Activated CD4-positive, alpha-beta memory T cell treated with anti-CD3 and anti-CD28 coated beads, Interleukin-2, amount 10 ng/mL, durations not matched to agents 7 days and 5 days (primary cell): Measurements from ENCODE around the gene MLXIP. TPM values are rescaled to one million over a fixed set of nuclear protein-coding genes. Genes with fewer than 3 reads are reported as not detected.
A peak's percentile ranks its signal among the peaks of the same experiment; 100 is the strongest.

ENCODE experiments used
- CTCF ChIA-PET: fragments of 350-600 bp; sonication (Branson Sonifier 250); formaldehyde crosslinking; loops from one replicate; lab custom pipeline; 2021; ENCODE audit warnings: antibody characterized with exemption, inconsistent platforms; lab: Charles Lee
- POLR2A ChIA-PET: fragments of 350-600 bp; sonication (Branson Sonifier 250); formaldehyde crosslinking; loops from one replicate; lab custom pipeline; 2021; ENCODE audit warnings: antibody characterized with exemption; lab: Charles Lee
- DNase-seq: peaks from one replicate; pipeline ENCODE4 v3.0.0-alpha.2; 2020
- H3K27ac Mint-ChIP-seq: one replicate; pipeline ENCODE4 v1.8.0; 2021; ENCODE audit warnings: mild to moderate bottlenecking, mixed read lengths
- H3K27me3 Mint-ChIP-seq: one replicate; pipeline ENCODE4 v1.8.0; 2021; ENCODE audit warnings: mixed read lengths
- H3K36me3 Mint-ChIP-seq: one replicate; pipeline ENCODE4 v1.8.0; 2021; ENCODE audit warnings: low read depth, mixed read lengths
- H3K4me1 Mint-ChIP-seq: one replicate; pipeline ENCODE4 v1.8.0; 2021; ENCODE audit warnings: mixed read lengths
- H3K4me3 Mint-ChIP-seq: one replicate; pipeline ENCODE4 v1.8.0; 2021; ENCODE audit warnings: mild to moderate bottlenecking, mixed read lengths
- H3K9me3 Mint-ChIP-seq: one replicate; pipeline ENCODE4 v1.8.0; 2021; ENCODE audit warnings: mixed read lengths
- total RNA-seq, 2 experiments: library from RNA; stranded (reverse); gene quantifications; one replicate each; pipeline ENCODE4 v1.2.3, GENCODE V29; 2021

The MLXIP gene
- total RNA-seq, 2 experiments from 2014 or later: 26.0 to 29.6 TPM

DNA sequence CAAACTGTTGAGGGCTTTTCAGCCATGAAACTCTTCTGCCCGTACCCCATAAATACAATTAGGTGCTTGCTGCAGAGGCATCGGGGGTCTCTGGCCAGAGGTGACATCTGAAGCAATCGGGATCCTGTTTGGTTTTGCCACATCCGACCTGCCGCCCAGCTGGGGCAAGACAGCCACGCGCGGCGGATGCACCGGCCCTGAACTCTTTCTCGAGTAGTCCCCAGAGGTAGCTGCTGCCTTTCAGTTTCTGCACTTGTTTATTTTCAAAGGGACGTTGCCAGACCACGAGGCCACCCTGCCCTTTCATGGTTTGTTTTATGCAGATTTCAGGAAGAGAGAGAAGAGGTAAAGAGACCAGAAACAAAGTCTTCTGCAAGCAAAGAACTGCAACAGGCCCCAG is 10.6 kb upstream of the MLXIP start:
- peak overlapping the region; percentile 44 for H3K27ac Mint-ChIP-seq
- peak overlapping the region; percentile 1 for H3K4me3 Mint-ChIP-seq
- peaks cover 15% of the 10 kb centered on the region for H3K4me1 Mint-ChIP-seq
- CTCF ChIA-PET: interaction anchor here (0.6 to 3.6 kb wide), 4 partner anchors 13 to 52 kb away, joined by 3 to 14 read pairs (median 3); no protein-coding TSS in a partner anchor
- H3K9me3 Mint-ChIP-seq: no peaks in the 10 kb centered on the region
- H3K27me3 Mint-ChIP-seq: peaks cover 5% of the 10 kb centered on the region
- peak; percentile 59 for DNase-seq
- POLR2A ChIA-PET: interaction anchor here (0.9 to 2.0 kb wide), 3 partner anchors 10 to 20 kb away, joined by 3 to 9 read pairs (median 3); partner anchors contain the start of gene MLXIP
- no peaks in the 10 kb centered on the region for H3K36me3 Mint-ChIP-seq

DNA sequence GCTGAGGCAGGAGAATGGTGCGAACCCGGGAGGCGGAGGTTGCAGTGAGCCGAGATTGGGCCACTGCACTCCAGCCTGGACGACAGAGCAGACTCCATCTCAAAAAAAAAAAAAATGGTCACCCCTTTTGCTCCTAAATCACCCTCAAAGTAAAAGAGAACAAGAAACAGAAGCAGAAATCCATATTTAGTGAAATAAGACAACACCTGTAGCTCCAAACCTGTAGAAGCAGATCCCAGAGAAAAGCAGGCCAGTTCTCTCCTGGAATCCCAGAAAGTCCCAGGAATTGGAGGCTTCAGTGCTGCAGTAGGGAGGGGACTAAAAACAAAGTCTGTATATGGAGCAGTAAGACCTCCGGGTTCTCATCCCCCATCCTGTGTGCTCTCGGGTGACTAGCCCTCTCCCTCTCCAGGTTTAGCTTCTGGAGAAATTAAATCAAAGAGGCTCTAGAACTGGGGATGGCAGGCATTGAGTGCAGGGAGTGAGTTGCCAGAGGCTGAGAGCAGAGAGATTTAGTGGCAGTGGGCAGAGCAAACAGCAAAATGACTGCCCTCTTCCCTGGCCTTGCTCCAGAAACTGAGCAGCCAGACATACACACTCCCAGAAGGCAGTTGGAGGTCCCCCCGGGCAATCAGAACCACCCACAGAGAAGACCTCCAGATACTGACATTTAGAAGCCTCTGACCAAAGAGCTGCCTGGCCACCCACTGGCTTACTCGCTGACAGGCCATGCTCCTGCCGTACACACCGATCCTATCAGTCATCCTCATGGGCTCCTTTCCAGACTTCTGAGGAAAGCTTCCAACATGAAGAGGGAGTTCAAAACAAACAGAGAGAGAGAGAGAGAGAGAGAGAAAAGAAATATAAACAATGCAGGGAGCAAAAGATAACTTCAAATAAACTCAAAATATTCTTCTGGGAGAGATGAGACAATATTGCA is 6.3 kb upstream of the MLXIP start:
- Mint-ChIP-seq H3K27ac (no peak overlapping the region), H3K36me3 (no peaks in the 10 kb centered on the region), H3K4me3 (no peak overlapping the region), H3K9me3 (no peaks in the 10 kb centered on the region), H3K4me1 (peaks cover 20% of the 10 kb centered on the region), H3K27me3 (peaks cover 2% of the 10 kb centered on the region)
- POLR2A ChIA-PET: no interaction called here
- CTCF ChIA-PET: no interaction called here
- no peak for DNase-seq

GRCh38 chr12:122073815-122074214 is 4.7 kb upstream of the MLXIP start:
- DNase-seq: no peak
- ChIA-PET POLR2A (no interaction called here), CTCF (interaction anchor here (0.9 kb wide), 1 partner anchor 58 kb away, joined by 3 read pairs; no protein-coding TSS in a partner anchor)
- H3K4me3 Mint-ChIP-seq: no peak overlapping the region
- no peaks in the 10 kb centered on the region for H3K9me3 Mint-ChIP-seq
- peaks cover 12% of the 10 kb centered on the region for H3K4me1 Mint-ChIP-seq
- no peak overlapping the region for H3K27ac Mint-ChIP-seq
- peaks cover 2% of the 10 kb centered on the region for H3K27me3 Mint-ChIP-seq
- H3K36me3 Mint-ChIP-seq: no peaks in the 10 kb centered on the region

DNA sequence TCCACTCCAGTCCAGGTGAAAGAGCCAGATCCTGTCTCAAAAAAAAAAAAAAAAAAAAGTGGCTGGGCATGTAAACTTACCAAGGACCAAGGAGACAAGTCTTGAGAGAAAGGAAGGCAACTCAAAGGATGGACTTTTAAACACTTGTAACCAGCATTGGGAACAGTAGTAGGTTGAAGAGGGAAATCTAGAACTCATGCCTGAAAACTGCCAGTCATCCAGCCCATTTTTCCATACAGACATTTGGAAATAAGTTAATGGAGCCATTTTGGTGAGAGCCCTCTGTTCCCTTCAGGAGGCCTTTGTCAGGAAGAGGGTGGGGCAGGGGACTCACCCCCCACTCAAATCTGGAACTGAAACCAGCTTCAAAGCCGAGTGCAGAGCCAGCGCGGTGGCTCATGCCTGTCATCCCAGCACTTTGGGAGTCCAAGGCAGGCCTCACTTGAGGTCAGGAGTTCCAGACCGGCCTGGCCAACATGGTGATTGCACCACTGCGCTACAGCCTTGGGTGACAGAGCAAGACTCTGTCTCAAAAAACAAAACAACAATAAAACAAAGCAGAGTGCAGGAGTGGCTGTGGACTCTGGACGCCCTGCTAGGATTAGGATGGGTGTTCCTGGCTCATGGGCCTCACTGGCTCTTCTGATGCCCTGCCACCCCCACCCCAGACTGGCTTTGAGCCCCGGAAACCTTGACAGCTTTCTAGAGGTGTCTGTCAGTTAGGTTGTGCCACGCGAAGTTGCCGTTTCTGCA is 1.6 kb upstream of the MLXIP start:
- no peaks in the 10 kb centered on the region for H3K9me3 Mint-ChIP-seq
- no peak for DNase-seq
- H3K27ac Mint-ChIP-seq: no peak overlapping the region
- H3K27me3 Mint-ChIP-seq: peaks cover 2% of the 10 kb centered on the region
- ChIA-PET POLR2A (interaction anchor here (2.4 kb wide), 1 partner anchor 8 kb away, joined by 9 read pairs; no protein-coding TSS in a partner anchor), CTCF (no interaction called here)
- peaks cover 32% of the 10 kb centered on the region for H3K4me1 Mint-ChIP-seq
- H3K4me3 Mint-ChIP-seq: no peak overlapping the region
- peaks cover 6% of the 10 kb centered on the region for H3K36me3 Mint-ChIP-seq

GRCh38 chr12:122079033-122079531 is 526 bp downstream of the MLXIP start:
- H3K9me3 Mint-ChIP-seq: no peaks in the 10 kb centered on the region
- peak overlapping the region; percentile 84 for H3K27ac Mint-ChIP-seq
- ChIA-PET CTCF (interaction anchor here (1.0 to 1.1 kb wide), 4 partner anchors 9 to 277 kb away, joined by 3 to 4 read pairs (median 4); no protein-coding TSS in a partner anchor), POLR2A (interaction anchor here (2.0 to 2.9 kb wide), 3 partner anchors 9 to 17 kb away, joined by 9 to 10 read pairs (median 9); no protein-coding TSS in a partner anchor)
- DNase-seq: peak; percentile 37
- H3K27me3 Mint-ChIP-seq: no peaks in the 10 kb centered on the region
- H3K36me3 Mint-ChIP-seq: peaks cover 22% of the 10 kb centered on the region
- H3K4me3 Mint-ChIP-seq: peak overlapping the region; percentile 91
- peaks cover 54% of the 10 kb centered on the region for H3K4me1 Mint-ChIP-seq

DNA sequence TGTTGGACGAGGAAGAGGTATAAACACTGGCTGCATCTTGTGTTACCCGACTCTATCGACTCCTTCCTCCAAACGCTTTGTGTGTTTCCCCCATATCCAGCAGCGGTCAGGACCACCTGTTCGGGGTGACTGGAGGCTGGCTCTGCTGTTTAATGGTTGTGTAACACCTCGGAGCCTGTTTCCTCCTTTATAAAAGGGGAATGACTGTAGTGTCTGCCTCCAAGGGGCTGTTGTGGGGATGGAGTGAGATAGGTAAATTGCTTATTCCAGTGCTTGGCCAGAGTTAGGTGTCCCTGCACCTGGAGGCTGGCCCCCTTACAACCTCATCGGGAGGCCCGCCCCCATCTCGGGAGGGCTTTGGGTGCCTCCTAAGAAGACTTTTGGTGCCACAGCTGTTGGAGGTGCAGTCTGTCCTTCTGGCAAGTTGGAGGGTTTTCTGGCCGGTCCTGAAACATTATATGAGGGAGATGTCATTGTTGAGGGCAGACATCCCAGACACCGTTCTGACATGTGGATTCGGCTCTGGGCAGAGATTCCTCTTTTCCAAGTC is 1.1 kb downstream of the MLXIP start:
- Mint-ChIP-seq H3K4me1 (peaks cover 56% of the 10 kb centered on the region), H3K9me3 (no peaks in the 10 kb centered on the region), H3K36me3 (peaks cover 27% of the 10 kb centered on the region), H3K27ac (peak overlapping the region; percentile 84), H3K27me3 (no peaks in the 10 kb centered on the region), H3K4me3 (peak overlapping the region; percentile 91)
- DNase-seq: peak; percentile 24
- ChIA-PET CTCF (interaction anchor here (2.3 to 2.4 kb wide), 2 partner anchors 29 to 43 kb away, joined by 11 to 19 read pairs; no protein-coding TSS in a partner anchor), POLR2A (interaction anchor here (0.9 to 2.9 kb wide), 5 partner anchors 9 to 25 kb away, joined by 4 to 10 read pairs (median 9); no protein-coding TSS in a partner anchor)

- Mint-ChIP-seq H3K27ac (peak overlapping the region; percentile 84), H3K36me3 (peaks cover 28% of the 10 kb centered on the region), H3K27me3 (no peaks in the 10 kb centered on the region), H3K9me3 (no peaks in the 10 kb centered on the region), H3K4me1 (peaks cover 56% of the 10 kb centered on the region), H3K4me3 (peak overlapping the region; percentile 91)
- no peak for DNase-seq
- ChIA-PET CTCF (interaction anchor here (0.5 to 3.3 kb wide), 13 partner anchors 10 to 286 kb away, joined by 3 to 19 read pairs (median 3); partner anchors contain the start of genes CFAP251 and PSMD9), POLR2A (interaction anchor here (0.8 to 2.9 kb wide), 10 partner anchors 8 to 288 kb away, joined by 3 to 10 read pairs (median 4); no protein-coding TSS in a partner anchor)
These were observed 1.9 kb downstream of the MLXIP start for GRCh38 chr12:122080149-122081082.

GRCh38 chr12:122081083-122081696 is 2.6 kb downstream of the MLXIP start:
- ChIA-PET CTCF (interaction anchor here (0.5 to 3.3 kb wide), 13 partner anchors 10 to 287 kb away, joined by 3 to 19 read pairs (median 3); partner anchors contain the start of genes CFAP251 and PSMD9), POLR2A (interaction anchor here (0.7 to 2.9 kb wide), 10 partner anchors 10 to 289 kb away, joined by 3 to 10 read pairs (median 4); partner anchors contain the start of gene B3GNT4)
- no peak for DNase-seq
- H3K4me3 Mint-ChIP-seq: peak overlapping the region; percentile 91
- H3K36me3 Mint-ChIP-seq: peaks cover 32% of the 10 kb centered on the region
- H3K27ac Mint-ChIP-seq: peak overlapping the region; percentile 84
- H3K4me1 Mint-ChIP-seq: peaks cover 56% of the 10 kb centered on the region
- no peaks in the 10 kb centered on the region for H3K9me3 Mint-ChIP-seq
- H3K27me3 Mint-ChIP-seq: no peaks in the 10 kb centered on the region

DNA sequence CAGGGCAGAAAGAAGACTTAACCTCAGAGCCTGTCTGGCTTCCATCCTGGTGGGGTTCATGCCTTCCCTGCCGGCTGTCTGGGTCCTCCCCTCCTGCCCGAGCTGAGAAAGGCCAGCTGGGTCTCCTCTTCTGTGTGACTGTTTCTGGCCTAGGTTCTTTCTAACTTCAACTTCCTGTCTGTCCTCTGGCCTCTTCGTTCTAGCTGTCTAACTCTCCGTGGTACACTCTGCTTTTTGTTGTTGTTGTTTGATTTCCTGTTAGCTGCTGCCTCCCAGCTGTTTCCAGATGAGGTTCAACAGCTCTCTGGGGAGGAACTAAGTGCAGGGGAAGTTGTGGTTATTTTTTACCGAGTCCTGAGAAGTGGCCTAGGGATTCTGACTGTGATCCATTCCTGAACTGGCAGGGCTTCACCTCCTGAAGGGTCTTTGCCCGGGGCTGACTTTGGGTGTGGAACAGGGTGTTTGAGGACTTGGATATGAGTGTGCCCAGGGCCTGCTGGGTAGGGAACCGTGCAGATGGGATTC is 3.2 kb downstream of the MLXIP start:
- H3K9me3 Mint-ChIP-seq: no peaks in the 10 kb centered on the region
- H3K4me3 Mint-ChIP-seq: peak overlapping the region; percentile 91
- peaks cover 53% of the 10 kb centered on the region for H3K4me1 Mint-ChIP-seq
- no peaks in the 10 kb centered on the region for H3K27me3 Mint-ChIP-seq
- ChIA-PET POLR2A (interaction anchor here (0.7 to 2.9 kb wide), 10 partner anchors 9 to 193 kb away, joined by 3 to 10 read pairs (median 6); partner anchors contain the start of genes B3GNT4 and PSMD9), CTCF (interaction anchor here (1.0 to 3.3 kb wide), 10 partner anchors 9 to 287 kb away, joined by 3 to 19 read pairs (median 4); partner anchors contain the start of gene CFAP251)
- H3K36me3 Mint-ChIP-seq: peaks cover 36% of the 10 kb centered on the region
- DNase-seq: peak; percentile 51
- H3K27ac Mint-ChIP-seq: peak overlapping the region; percentile 84

- H3K27ac Mint-ChIP-seq: peak overlapping the region; percentile 84
- H3K9me3 Mint-ChIP-seq: no peaks in the 10 kb centered on the region
- H3K27me3 Mint-ChIP-seq: no peaks in the 10 kb centered on the region
- H3K36me3 Mint-ChIP-seq: peaks cover 46% of the 10 kb centered on the region
- POLR2A ChIA-PET: interaction anchor here (1.4 to 2.7 kb wide), 3 partner anchors 17 to 25 kb away, joined by 8 to 10 read pairs (median 8); no protein-coding TSS in a partner anchor
- H3K4me1 Mint-ChIP-seq: peaks cover 51% of the 10 kb centered on the region
- CTCF ChIA-PET: interaction anchor here (1.1 to 3.3 kb wide), 5 partner anchors 8 to 39 kb away, joined by 3 to 17 read pairs (median 6); no protein-coding TSS in a partner anchor
- DNase-seq: no peak
- peak overlapping the region; percentile 38 for H3K4me3 Mint-ChIP-seq
These were observed 4.2 kb downstream of the MLXIP start for GRCh38 chr12:122082621-122083356.
